DMS114 treated with DMSO at 0.1 percent for 48 hours (cell line): ENCODE data around the gene LRP2.
A peak's percentile ranks its signal among the peaks of the same experiment; 100 is the strongest.
"Not testable (repeated sequence)": the region's sequence is repeated elsewhere in the genome, so short reads cannot be mapped to it uniquely, and the experiment has no call there.

ENCODE experiments used
- DNase-seq: peaks from one replicate; lab custom pipeline; 2025; ENCODE audit not compliant: unreplicated experiment; lab: John Stamatoyannopoulos, UW

Gene LRP2

DNA sequence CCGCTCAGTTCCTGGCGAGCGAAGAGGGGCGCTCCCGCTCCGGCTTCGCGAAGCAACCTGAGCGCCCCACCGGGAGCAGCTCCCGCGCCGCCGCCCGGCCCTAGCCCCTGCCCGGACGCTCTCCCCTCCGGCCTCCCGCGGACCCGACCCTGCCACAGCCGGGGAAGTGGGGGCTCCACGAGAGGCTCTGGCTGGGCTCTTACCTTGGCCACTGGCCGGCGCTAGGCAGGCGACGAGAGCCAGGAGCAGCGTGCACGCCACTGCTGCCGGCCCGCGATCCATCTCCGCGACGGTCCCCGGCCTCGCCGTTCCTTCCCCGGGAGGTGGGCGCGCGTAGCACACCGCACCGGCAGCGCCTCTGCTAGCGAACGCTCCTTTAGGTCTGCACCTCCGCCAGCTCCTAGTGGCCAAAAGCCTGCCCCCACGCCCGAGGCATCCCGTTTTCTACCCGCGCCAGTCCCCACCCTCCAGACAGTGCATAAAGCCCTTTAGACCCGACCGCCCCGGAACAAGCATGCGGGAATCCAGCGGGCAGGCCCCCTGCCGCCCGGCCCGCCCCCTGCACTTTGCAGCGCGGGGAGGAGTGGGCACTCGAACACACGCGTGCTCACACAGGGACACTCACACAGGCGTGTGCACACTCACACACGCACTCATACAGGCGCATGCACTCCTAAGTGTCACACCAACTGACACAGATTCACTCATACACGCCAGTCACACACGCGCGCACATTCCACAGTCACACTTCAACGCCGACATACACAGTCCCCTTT lies at the start of gene LRP2:
TSS of gene LRP2 (minus strand) at position 417 of the 776 bp plus-strand sequence. CDS start at position 282, 135 bp downstream.
- DNase-seq = no peak

DNA sequence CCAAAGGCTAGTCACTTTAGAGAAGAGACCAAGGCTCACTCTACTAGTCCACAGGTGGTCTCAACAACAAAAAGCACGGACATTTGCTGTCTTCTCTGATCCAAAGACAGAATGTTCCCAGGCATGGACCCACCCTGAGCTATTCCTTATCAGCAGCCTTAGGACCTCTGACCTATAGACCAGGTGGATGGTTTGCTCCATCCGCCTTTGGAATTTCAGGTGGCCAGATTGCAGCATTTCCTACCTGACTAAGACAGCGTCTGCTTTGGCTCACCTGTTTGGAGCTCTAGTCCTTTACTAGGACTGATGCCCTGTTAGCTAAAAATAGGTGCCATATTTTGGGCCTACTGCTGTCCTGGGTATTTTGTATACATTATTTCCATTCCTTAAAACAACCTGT lies 44.6 kb upstream of the LRP2 start:
- DNase-seq = no peak

DNA sequence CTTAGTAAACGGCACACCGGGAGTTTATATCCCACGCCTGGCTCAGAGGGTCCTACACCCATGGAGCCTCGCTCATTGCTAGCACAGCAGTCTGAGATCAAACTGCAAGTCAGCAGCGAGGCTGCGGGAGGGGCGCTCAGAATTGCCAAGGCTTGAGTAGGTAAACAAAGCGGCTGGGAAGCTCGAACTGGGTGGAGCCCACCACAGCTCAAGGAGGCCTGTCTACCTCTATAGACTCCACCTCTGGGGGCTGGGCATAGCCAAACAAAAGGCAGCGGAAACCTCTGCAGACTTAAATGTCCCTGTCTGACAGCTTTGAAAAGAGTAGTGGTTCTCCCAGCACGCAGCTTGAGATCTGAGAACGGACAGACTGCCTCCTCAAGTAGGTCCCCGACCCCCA lies 37.2 kb upstream of the LRP2 start:
- not testable (repeated sequence) for DNase-seq

GRCh38 chr2:169397697-169398096 lies 35.4 kb upstream of the LRP2 start:
- DNase-seq = peak; percentile 12

- no peak for DNase-seq
Observed at GRCh38 chr2:169395821-169396374, 33.6 kb upstream of the LRP2 start.

DNA sequence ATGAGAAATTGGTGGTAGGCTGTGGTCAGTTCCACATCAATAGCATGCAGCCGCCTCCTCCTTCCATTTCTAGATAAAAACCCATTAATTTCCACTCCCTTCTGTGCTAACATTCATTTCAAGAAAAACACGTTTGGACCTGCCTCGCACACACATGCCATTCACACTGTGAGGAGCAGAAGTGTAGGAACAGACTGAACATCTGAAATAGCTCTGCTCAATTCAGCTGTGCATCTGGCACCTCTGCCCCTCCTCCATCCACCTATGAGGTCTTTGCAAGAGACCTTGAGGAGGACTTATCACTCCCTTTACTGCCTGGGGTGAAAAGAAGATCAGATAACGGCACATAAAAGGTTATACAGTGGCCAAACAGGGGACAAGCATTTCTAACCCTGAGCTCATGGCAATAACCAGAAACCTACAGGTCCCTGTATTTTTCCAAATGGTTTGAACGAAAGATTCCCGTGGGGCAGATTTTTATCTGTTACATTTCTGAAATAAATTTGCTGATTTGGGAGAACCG lies 30.8 kb upstream of the LRP2 start:
- no peak for DNase-seq

- DNase-seq = no peak
Observed at GRCh38 chr2:169391236-169391635, 28.9 kb upstream of the LRP2 start.

DNA sequence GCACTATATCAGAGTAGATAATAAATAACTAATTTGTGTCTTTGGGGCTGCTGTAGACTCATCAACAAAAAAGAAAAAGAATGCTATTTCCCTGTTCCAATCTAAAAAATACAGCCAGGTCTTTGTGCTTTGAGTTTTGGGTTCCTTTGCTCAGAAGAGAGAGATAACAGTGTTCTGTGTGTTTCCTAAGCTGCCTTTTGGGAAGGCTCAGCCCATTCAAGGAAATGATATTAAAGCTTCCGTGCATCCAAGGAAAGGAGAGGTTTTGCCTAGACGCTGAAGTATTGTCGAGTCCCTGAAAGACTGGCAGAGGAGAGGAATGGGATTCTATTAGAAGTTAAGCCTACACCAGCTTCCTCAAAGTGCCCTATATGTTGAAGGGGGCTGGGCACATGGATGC lies 25.8 kb upstream of the LRP2 start:
- no peak for DNase-seq

DNA sequence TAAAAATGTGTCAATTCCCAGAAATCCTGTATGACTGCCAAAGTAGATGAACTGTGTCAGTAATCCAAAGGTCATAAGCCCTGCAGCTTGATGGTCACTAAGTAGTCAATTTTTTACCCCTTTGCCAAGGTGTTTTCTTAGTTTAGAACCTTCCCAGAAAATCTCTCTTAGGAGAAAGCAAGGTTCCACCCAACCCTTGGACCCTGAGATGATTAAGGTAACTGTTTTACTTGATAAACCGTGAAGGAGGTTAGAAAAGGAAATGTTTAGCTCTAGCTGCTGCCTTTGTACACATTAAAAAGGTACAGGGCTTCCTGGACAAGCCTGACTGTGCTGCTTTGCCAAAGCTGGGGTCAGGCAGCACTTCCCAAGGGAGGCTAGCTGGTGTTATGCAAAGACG lies 24.4 kb upstream of the LRP2 start:
- no peak for DNase-seq

DNA sequence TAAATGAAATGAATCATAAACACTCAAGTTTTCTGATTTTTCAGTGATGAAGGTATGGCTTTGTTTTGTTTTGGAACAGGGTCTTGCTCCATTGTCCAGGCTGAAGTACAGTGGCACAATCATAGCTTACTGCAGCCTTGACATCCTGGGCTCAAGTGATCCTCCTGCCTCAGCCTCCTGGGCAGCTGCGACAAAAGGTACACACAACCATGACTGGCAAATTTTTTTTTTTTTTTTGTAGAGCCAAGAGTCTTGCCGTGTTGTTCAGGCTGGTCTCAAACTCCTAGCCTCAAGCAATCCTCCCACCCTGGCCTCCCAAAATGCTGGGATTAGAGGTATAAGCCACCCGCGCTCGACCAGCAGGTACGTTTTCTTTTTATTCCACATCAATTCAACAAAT lies 22.5 kb upstream of the LRP2 start:
- DNase-seq = no peak

DNA sequence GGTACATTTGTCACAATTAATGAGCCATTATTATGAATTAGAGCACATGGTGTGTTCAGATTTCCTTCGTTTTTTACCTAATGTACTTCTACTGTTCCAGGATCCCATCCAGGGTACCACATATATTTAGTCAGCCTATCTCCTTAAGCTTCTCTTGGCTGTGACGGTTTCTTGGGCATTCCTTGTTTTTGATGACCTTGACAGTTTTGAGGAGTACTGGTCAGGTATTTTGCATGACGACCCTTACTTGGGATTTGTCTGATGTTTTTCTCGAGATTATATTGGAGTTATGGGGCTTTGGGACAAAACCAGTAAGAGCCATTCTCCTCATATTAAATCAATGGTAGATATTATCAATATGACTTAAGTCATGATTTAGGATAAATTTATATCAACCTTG lies 10.2 kb upstream of the LRP2 start:
- DNase-seq = no peak

DNA sequence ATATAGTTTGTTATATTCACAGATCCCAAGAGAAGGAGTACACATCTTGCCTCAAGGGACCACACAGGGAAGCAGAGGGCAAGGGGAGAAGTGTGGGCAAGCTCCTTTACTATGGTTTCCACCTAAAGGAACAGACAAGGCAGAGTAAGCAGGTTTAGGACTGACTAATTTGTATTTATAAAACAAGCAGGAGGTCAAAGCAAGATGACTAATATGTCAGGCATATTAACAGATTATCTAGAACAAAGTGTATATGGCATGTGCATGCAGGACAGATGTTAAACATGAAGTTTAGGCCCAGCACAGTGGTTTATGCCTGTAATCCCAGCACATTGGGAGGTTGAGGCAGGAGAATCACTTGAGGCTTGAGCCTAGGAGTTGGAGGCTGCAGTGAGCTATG lies 3.7 kb upstream of the LRP2 start:
- DNase-seq = no peak

DNA sequence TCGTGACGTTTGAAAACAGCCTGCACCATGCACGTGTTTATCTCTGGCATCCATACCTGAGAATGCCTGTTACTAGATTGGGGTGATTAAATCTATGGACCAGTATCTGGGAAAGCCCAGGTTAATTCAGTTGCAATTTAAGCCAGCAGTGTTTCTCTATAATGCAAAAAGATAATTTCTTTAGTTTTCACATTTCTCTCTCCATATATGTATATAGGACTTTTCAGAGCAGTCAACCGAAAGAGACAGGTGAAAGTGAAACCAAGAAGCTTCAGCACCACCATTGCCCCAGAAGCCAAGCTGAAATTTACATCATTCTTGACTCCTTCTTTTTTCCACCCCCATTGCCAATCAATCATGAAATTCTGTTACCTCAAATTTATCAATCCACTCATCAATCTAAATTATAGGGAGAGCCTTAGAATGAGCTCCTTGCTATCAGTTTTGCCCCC lies 2.7 kb upstream of the LRP2 start:
- no peak for DNase-seq

GRCh38 chr2:169363560-169364150 lies 1.3 kb upstream of the LRP2 start:
- no peak for DNase-seq

GRCh38 chr2:169362894-169363559 lies 693 bp upstream of the LRP2 start:
- no peak for DNase-seq

DNA sequence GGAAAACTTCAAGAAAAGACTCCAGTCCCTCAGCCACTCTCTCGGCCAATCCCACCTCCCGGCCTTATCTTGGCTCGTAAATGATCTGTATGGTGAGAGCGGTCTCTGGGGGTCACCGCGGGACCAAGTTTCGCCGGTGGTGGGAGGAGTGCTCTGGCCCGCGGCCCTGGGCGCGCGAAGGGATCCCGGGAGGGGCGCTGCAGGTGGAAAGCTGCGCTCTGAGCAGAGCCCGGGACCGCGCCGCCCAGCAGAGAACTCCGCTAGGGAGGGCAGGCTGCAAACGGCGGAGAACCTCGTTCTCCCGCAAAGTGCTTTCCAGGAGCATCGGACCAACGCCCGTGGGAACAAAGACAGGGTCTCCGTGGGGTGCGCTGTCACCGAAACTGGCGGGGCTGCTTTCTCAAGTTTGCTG lies 622 bp downstream of the LRP2 start:
- DNase-seq = no peak

DNA sequence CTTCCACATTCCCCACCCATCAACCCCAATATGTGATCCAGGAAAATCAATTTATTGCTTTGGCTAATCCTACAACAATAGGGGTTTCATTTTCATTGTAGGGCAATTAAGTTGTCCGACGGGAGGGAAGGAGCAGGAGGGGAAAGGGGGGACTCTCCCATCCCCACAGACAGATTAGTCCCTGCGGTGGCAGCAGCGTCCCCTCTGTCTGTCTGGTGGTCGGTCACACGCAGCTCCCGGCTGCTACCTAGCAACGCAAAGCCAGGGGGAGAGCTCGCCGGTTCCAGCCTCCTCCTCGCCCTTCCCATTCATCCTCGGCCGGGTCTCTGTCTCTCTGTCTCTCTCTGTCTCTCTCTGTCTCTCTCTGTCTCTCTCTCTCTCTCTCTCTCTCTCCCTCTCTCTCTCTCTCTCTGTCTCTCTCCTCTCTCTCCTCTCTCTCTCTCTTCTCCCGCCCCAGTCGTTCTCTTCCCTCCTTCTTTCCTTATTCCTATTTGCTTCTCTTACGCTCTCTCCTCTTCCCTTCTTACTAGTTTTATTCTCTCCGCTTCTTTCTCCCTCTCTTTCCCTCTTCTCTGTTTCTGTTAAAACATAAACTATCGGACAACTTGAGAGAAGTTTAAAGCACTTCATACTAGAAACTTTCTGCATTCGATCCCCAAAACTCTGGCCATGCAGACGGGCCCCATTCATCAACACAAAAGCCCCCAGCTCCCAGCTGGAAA lies 1.2 kb downstream of the LRP2 start:
- DNase-seq = no peak

DNA sequence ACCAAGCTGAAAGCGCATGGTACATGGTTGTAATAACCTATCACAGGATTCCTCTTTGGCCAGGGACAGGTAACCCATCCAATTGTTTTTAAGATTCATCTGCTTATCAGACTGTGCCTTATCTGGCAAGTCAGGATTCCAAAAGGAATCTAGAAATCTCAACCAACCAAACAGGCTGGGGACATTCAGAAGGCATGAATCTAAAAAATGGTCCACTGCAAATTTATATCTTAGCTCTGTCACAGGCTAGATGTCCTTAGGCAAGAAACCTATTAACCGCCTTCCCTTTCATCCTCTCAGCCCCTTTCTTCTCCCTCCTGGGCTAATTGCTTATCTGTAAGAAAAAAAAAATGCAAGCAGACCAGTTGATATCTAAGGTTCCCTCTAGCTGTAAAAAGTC lies 4.3 kb downstream of the LRP2 start:
- DNase-seq = no peak

- DNase-seq = no peak
Observed at GRCh38 chr2:169354244-169354643, 8.1 kb downstream of the LRP2 start.

DNA sequence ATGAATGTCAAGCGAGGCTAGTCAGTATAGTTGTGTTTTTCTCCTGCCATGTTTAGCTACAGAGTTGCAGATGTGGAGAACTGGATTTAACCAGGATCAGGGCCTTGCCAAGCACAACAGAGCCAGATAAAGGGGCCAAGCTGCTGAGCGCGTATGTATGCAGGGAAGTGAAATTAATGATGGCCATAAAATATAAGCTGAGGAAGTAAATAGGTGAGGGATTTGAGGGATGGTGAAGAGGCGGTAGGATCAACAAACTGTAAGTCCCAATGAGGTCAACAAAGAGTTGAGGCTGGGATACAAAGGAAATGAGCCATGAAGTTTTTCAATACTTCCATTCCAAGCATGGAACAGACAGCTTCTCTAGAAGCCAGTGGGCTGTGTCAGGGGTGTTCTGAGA lies 10.6 kb downstream of the LRP2 start:
- no peak for DNase-seq

- no peak for DNase-seq
Observed at GRCh38 chr2:169349535-169349934, 12.8 kb downstream of the LRP2 start.
